Daoy (cell line): ENCODE data around the gene TMEM255B. TPM values are rescaled to one million over a fixed set of nuclear protein-coding genes. Genes with fewer than 3 reads are reported as not detected.
"Not testable (repeated sequence)": the region's sequence is repeated elsewhere in the genome, so short reads cannot be mapped to it uniquely, and the experiment has no call there.

Experiments
- DNase-seq: peaks from one replicate; pipeline ENCODE4 v3.0.0-alpha.2; 2015; ENCODE audit warnings: low read depth
- total RNA-seq: library from RNA; depleted of rRNA; stranded (reverse); fragments of >200 nt; shearing (Covaris generic); gene quantifications from 2 replicates; pipeline ENCODE4 v1.2.3, GENCODE V29; 2014; rRNA removed

TMEM255B gene
- total RNA-seq = 3.8 and 9.7 TPM in 2 replicates

GRCh38 chr13:113758651-113759524 lies at the start of gene TMEM255B:
TSS of gene TMEM255B (plus strand) at chr13:113759226. CDS start at chr13:113759270, 44 bp downstream.
- DNase-seq = peak; percentile 79

- no peak for DNase-seq
Measured at GRCh38 chr13:113722921-113723320, 36.1 kb upstream of the TMEM255B start.

- no peak for DNase-seq
Measured at GRCh38 chr13:113723410-113724015, 35.5 kb upstream of the TMEM255B start.

- DNase-seq = no peak
Measured at GRCh38 chr13:113724016-113724758, 34.8 kb upstream of the TMEM255B start.

- peak; percentile 77 for DNase-seq
Measured at GRCh38 chr13:113724780-113725315, 34.2 kb upstream of the TMEM255B start.

GRCh38 chr13:113725329-113726105 lies 33.5 kb upstream of the TMEM255B start:
- not testable (repeated sequence) for DNase-seq

GRCh38 chr13:113726106-113726821 lies 32.8 kb upstream of the TMEM255B start:
- DNase-seq = peak; percentile 23

GRCh38 chr13:113726961-113727411 lies 32.0 kb upstream of the TMEM255B start:
- peak; percentile 77 for DNase-seq

GRCh38 chr13:113728571-113729054 lies 30.4 kb upstream of the TMEM255B start:
- DNase-seq = no peak

GRCh38 chr13:113729187-113730019 lies 29.6 kb upstream of the TMEM255B start:
- DNase-seq = no peak

- DNase-seq = no peak
Measured at GRCh38 chr13:113730258-113730691, 28.8 kb upstream of the TMEM255B start.

GRCh38 chr13:113730831-113731191 lies 28.2 kb upstream of the TMEM255B start:
- DNase-seq = no peak

GRCh38 chr13:113731192-113732175 lies 27.5 kb upstream of the TMEM255B start:
- DNase-seq = no peak

GRCh38 chr13:113732176-113732960 lies 26.7 kb upstream of the TMEM255B start:
- DNase-seq = no peak

- no peak for DNase-seq
Measured at GRCh38 chr13:113732961-113733950, 25.8 kb upstream of the TMEM255B start.
